Amniotic epithelial cell (primary cell): ENCODE data around the gene TMEM52.
A peak's percentile ranks its signal among the peaks of the same experiment; 100 is the strongest.

Experiments used
- DNase-seq: peaks from one replicate; pipeline ENCODE4 v3.0.0-alpha.2; 2010; ENCODE audit warnings: low read depth

Gene TMEM52

DNA sequence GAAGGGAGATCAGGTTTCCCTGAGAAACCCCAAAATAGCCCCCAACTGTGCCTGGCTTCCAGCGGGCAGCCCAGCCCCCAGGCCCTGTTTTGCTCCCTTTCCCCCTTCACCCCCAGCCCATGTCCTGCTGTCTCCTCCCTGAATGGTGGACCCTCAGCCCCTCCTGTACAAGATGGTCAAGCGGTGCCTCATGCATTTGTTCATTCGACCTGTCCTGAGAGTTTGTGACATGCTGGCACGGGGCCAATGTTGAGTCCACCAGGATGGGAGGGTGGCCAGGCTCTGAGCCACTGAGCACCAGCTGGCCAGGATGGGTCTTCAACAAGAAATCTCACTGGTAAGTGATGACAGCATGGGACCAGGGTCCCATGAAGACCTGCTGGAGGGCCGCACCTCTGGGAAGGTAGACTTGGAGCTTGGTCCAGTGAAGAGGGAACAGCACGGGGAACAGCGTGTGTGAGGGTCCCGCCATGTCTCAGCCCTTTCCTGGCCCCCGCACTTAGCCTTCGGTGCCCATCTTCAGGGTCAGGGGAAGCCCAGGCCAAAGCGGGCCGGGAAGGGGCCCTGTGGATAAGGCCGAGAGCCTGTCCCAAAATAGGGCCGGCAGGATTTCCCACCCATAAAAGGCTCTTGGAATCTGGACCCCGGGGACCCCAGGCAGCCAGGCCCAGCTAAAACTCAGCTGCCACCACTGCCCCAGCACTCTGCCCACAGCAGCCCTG lies 3.9 kb downstream of the TMEM52 start, which contains the start of gene CALML6:
CALML6 (plus strand) TSS at position 290 of the 722 bp plus-strand sequence; CDS start at position 311, 21 bp downstream.
- no peak for DNase-seq

DNA sequence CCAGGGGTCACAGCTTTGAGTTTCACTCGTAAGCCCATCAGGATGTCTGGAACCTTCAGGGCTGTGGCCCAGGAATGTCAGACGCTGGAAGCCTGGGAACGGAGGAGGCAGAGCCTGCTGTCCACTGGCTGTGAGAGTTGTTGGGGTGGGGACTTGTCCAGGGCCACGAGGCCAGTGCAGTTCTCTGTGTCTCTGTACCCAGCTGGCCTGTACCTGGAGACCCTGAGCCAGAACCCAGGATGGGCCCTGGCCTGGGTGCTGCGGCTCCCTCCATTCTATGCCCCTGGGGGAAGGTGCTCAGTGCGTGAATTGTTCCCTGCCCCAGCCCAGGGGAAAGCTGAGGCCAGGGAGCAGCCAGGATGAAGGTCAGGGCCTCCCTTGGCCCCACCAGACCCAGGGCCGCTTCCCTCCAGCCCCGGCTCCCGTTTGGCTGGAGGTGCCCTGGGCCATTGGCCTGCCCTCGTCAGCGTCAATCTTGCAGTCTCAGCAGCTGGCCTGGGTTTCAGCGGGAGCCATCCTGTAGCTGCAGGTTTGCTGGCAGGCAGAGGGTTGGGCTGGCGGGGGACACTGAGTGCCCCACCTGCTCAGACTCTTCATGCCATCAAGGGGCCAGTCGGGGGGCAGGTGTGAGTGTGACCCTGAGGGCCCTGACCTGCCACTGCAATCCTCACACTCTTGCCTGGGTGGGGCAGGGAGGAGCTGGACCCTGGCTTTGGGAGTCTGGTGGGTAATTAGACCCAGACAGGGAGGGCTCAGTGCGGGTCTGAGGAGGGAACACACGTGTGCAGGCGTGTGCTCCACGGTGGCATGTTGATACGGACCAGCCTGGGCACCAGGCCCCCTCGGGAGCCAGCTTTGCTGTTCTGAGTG lies 4.7 kb downstream of the TMEM52 start:
- DNase-seq, result no peak

DNA sequence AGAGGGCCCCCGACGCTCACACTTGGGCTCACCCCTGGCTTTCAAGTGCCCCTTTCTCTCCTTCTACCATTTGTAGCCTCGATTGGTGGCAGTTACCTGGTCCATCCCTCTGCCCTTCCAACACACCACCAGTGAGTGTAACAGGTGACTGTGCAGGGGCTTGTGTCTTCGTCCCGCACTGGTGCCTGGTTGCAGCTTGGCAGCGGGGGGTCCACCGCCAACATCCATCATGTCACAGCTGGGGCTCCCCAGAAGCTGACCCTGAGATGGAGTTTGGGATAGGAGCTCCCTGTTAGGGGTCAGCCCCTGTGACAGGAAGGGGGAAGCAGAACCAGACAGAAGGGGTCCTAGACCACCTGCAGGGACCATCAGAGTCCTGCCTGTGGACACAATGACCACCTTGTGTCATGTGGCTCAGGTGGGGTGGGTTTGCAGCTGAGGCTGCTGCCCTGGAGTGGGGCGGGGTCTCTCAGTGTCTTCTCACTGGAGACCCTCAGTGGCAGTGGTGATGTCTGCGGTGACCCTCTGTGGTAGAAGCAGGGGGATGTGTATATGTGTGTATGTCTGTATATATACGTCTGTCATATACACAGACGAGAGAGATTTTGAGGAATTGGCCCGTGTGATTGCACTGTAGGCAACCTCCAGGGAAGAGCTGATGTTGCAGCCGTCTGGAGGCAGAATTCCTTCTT lies 7.6 kb downstream of the TMEM52 start:
- DNase-seq, result no peak

DNA sequence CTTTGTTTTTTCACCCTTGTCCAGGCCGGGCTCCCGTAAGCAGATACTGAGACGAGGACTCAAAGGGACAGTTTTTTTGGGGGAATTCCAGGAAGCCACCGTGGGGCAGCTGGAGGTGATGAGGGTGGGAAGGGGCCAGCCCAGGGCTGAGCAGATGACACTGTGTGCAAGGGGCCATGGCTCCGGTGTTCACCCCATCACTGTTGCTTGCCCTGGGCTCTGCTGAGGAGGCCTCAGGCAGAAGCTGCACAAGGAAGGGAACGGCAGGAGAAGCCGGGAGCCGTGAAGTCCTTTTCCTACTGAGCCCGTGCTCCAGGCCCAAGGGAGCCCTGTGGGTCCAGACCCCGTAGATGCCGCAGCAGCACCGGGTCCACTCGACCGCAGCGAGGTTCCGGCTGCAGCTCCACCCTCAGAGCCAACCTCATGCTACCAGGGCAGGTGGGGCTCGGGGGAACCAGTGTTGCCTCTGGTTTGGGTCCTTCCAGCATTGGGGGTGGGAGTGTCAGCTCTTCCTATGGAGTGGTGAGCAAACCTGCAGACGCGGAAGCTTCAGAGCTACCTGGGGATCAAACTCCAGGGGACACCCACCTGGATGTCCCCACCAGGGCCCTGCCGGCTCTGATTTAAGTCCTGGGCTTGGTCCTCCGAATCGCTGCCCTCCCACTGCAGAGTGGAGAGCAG lies 8.3 kb downstream of the TMEM52 start:
- no peak for DNase-seq

DNA sequence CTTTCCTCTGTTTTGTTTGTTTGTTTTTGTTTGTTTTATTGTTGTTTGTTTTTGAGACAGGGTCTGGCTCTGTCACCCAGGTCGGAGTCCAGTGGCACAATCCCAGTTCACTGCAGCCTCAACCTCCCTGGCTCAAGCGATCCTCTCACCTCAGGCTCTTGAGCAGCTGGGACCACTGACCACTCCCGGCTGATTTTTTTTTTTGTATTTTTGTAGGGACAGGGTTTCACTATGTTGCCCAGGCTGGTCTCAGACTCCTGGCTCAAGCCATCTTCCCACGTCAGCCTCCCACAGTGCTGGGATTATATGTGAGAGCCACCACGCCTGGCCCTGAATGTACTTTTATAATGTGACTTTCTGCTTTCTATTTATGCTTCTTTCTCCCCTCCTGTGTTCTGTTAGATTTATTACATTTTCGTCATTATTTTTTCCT lies 9.0 kb downstream of the TMEM52 start:
- no peak for DNase-seq

DNA sequence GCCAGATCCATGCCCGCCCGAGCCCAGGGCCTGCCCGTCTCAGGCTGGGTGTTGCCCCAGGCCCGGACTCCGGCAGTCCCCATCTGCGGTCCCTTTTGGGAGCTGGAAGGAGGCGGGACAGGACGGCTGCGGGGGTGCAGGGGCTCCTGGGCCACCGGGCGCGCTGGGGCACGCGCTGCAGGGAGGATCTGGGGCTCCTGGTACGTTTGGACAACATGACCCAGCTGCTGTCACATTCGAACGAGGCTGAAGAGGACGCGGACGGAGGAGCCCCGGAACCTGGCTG lies 10.6 kb downstream of the TMEM52 start:
- no peak for DNase-seq

DNA sequence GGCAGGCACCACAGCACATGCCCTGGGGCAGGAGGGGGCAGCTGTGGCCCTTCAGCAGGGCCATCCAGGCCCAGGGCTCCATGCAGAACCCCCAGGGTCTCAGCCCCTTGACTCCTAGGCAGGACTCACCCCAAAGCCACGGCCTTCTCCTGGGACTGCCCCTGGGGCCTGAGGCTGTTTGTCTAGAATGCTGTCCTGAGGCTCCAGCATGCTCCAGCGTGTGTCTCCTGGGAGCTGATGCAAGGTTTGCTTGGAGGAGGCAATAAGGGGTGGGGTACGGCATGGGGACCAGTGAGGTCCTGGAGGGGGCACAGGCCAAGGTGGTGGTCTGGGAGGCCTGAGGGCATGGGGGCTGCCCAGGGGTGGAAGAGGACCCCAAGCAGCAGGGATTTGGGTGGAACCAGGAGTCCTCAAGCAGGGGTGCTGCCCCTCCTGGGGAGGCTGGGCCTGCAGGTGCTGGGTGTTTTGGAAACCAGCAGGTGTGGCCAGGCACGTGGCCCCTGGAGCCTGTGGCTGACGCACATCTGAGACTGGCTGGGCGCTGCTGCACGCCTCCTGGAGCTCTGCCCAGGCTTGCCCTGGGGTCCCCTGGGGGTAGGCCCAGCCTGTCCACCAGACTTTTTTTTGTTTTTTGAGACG lies 11.9 kb downstream of the TMEM52 start:
- no peak for DNase-seq

DNA sequence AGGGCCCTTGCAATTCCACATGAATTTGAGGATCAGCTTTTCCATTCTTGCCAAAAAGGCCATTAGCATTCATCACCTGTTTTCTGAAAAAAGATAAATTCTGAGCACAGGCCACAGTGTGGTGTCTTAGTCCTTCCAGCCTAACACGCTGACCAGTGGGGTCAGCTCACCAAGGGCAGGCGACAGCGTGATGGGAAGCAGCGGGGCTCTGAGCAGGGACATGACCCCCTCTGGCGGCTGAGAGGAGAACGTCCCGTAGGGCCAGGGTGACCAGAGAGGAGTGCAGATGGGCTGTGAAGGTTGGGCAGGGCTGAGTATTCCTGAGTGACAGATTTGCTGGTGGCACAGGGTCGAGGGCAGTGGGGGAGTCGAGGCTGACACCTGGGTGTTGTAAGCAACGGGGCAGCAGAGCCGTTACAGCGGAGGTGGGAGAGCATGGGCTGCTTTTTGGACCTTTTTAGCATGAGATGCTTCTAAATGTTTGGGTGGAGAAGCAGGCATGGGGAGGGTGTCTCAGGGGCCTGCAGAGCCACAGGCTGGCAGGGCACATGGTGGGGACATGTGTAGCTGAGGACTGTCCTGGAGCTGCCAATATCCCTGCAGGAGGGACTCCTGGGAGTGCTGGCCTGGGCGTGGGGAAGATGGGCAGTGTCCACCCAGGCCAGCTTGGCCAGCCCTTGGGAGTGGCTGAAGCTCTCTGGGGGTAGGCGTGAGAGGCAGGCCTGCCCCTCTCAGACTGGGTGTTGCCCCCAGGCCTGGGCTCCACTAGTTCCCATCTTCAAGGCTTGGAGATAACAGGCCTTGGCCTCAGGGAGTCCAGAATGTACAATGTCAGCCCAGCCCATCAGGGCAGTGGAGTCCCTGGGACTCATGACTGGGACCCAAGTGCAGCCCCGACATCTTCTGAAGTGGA lies 12.6 kb downstream of the TMEM52 start:
- DNase-seq, result peak; percentile 61

DNA sequence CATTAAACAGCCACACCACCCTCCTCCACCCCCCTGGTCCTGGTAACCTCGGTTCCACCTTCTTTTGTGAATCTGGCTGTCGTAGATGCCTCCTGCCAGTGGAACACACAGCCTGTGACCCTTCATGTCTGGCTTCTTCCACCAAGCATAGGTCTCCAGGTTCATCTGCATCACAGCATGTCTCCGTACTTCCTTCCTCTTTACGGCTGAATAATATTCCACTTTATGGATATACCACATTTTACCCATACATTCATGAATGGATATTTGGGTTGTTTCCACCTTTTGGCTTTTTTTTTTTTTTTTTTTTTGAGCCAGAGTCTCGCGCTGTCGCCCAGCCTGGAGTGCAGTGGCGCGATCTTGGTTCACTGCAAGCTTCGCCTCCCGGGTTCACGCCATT lies 15.9 kb downstream of the TMEM52 start:
- no peak for DNase-seq

DNA sequence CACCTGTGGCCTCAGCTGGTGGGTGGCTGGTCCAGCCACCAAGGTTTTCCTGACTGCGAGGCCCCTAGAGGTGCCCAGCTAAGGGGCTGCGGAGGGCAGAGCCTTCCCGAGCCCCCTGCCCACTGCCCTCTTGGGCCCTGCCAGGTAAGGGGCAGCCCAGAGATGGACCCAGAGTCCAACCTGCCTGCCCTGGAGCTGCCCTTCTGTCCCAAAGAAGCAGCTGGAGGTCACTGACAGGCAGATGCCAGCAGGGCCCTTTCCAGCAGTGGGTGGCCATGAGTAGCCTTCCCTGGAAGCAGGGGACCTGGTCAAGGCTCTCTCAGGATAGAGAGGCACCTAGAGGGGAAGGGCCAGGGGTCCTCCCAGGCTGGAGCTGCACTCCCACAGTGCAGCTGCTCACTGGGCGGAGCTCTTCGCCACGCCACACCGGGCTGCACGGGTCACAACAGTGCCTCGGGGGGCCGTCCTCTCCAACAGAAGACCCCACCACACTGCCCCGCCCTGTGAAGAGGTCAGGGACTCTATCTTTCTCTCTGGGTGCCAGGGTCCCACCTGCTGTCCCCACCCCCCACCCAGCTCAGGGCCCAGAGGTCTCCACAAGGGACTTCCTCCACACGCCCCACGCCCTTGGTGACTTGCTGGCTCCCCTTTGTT lies 17.3 kb downstream of the TMEM52 start:
- DNase-seq, result no peak

DNA sequence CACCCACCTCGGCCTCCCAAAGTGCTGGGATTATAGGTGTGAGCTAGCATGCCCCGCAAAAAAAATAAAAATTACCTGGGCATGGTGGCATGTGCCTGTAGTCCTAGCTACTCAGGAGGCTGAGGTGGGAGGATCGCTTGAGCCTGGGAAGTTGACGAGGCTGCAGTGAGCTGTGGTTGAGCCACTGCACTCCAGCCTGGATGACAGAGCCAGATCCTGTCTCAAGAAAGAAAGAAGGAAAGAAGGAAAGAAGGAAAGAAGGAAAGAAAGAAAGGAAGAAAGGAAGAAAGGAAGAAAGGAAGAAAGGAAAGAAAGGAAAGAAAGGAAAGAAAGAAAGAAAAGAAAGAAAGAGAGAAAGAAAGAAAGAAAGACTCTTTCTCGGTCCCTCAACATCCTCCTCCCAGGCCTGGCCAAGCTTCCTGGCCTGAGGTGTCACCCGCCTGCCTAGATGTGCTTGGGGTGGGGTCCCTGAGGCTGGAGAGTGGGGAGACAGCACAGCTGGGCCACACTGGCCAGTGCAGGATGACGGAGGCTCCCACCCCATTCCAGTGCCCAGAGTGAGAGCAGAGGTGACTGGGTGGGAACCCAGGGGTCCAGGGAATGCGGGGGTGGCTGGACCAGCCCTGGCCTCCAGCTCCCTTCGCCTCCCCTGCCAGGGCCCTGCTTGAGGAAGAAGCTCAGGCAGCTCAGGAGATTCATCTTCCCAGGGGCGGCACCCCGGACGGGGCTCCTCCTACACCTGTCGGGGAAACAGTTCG lies 18.0 kb downstream of the TMEM52 start:
- no peak for DNase-seq

DNA sequence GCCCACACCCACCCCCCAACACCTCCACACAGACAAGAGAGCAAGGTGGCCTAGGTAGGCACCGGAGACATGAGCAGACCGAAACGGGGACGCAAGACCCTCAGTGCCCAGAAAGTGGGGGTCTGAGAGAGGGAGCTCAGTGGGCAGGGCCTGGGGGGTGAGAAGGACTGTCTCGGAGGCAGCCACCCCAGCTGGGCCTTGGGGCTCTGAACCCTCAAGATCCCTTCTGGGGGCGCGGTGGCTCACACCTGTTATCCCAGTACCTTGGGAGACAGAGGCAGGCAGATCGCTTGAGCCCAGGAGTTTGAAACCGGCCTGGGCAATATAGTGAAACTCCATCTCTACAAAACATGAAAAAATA lies 19.1 kb downstream of the TMEM52 start:
- DNase-seq, result no peak

DNA sequence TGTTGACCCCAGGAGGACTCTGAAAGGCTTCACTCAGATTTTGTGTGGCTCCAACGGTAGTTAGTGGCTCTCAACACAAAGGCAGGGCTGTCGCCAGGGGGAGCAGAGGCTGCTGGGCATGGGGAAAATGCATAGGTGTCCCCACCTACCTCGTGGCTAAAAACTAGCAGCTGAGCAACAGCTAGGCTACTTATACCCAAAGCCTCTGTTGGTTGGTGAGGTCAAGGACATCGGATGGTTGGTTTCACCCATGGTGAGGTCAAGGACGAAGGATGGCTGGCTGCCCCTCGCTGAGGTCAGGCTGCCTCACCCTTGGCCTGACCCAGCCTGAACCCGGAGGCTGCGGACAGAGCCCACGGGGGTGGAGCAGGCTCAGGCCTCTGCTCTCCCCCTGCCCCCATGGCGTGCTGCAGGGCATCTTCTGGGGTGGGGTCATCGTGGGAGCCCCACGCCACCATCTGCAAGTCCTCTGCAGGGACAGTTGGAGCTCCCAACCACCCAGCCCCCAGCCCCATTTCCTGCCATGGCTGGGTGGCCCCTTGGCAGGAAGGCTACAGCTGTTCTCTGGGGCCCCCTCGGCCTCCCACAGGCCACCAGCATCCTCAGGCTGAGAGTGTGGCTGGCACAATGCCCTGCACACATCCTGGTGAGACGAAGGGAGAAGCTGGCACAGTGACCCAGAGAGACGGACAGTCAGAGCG lies 19.7 kb downstream of the TMEM52 start:
- no peak for DNase-seq

DNA sequence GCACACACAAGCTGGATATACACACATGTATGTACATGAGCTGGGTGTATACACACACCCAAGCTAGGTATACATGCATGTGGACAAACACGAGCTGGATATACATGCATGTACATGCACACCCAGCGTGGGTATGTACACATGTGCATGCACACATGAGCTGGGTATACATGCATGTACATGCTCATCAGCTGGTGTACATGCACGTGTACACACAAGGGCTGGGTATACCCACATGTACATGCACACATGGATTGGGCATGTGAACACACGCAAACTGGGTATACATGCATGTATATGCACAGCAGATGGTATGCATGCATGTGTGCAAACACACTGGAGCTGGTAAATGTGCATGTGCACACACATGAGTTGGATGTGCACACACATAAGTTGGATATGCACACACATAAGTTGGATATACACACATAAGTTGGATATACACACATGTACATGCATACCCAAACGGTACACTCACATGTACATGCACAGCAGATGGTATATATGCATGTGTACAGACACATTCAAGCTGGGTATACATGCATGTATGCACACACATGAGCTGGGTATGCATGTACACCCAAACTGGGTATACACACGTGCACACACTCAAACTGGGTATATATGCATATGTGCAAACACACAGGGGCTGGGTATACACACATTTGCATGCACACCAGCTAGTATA lies 20.7 kb downstream of the TMEM52 start:
- no peak for DNase-seq

DNA sequence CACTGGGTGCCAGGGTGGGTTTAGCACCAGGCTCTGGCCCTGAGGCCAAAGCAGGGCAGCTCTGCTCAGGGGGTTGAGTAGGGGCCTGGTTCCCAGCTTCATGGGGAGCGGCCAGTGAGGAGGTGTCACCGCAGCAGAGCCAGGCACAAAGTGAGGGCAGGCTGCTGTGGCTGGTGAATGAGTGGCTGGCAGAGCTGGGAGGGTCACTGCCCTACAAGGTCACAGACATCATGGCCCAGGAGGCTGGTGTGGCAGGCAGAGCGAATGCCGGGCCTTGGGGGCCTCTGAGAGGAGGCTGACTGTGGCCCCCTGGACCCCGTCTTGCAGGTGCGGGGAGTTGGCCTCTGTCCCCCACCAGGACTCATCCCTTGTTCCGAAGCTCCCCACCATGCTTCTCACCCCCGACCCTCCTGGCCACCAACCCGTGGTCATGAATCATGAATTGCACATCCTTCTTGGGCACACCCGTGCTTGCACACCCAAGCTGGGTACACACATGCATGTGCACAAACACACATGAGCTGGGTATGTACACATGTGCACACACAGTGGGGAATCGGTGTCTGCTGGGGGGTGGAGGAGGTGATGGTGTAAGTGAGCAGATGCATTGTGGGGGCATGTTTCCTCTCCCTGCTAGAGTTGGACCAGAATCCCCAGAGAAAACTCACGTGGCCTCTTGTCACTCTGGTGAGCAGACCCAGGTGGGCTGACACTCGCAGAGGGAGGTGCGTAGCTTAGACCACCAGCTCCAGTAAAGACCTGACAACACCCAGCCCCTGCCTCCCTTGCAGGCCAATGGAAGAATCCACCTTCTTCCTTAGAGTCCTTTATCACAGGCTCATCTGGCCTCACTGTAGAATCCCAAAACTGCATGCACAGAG lies 23.4 kb downstream of the TMEM52 start:
- DNase-seq, result no peak

DNA sequence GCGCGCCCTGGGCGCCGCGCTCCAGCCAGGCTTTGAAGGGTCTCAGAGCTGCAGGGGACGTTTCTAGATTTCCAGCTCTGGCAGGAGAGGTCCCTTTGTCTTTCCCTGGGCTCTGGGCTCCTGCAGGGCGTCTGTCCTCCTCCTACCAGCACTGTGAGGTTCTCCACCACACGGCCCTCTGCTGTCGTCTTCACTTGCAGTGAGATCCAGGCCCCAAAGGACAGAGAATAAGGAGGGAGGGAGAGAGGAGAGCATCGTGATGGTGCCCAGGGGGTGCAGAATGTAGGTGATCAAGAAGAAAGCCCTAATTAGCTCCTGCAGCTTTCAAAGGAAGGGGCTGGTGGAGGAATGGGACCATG lies 24.0 kb downstream of the TMEM52 start:
- no peak for DNase-seq

DNA sequence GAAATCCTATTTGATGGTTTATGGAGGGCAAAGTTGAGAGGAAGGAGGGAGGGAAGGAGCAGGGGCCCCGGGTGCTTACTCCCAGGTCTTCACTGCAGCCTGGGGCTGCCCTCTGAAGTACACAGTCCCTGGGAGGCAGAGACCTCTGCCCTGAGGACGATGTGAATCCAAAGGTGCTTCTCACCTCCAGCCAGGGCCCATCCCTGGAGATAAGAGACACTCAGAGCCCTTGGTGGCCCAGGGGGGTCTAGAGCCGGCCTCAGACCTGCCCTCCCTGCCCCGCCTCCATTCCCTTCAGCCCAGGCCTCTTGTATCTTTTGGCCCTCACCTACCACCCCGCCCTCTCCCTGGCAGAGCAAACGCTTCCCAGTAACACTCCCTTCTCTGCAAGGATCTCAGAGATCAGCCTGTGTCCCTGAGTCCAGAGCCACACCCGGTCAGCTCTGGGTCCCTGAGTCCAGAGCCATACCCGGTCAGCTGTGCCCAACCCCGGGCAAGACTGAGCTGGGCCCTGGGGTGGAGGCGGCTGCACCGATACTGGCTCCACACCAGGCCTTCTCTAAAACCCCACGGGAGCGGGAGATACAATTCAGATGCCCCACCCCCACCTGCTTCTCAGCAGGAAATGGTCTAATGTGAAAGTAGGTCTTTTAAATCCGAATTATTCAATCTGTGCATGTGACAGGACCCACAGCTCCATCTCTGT lies 24.6 kb downstream of the TMEM52 start:
- DNase-seq, result no peak
